Rectal smooth muscle tissue (tissue), 1 donor: Measurements from ENCODE around the gene PRODH2.

ENCODE experiments used
- H3K27ac ChIP-seq: one replicate; pipeline ENCODE4 v1.7.0; 2013; ENCODE audit warnings: low read depth, low read length, inconsistent platforms
- H3K27me3 ChIP-seq: one replicate; pipeline ENCODE4 v1.7.0; 2013; ENCODE audit warnings: low read length; ENCODE audit not compliant: control insufficient read depth, insufficient read depth
- H3K36me3 ChIP-seq: one replicate; pipeline ENCODE4 v1.7.0; 2013; ENCODE audit warnings: low read length; ENCODE audit not compliant: control insufficient read depth, insufficient read depth
- H3K4me1 ChIP-seq: one replicate; pipeline ENCODE4 v1.7.0; 2013; ENCODE audit warnings: low read length; ENCODE audit not compliant: control insufficient read depth, insufficient read depth
- H3K4me3 ChIP-seq: one replicate; pipeline ENCODE4 v1.7.0; 2013; ENCODE audit warnings: low read length
- H3K9ac ChIP-seq: one replicate; pipeline ENCODE4 v1.7.0; 2013; ENCODE audit warnings: low read length

The PRODH2 gene

GRCh38 chr19:35789195-35789977 lies 23.3 kb downstream of the PRODH2 start:
- Histone ChIP-seq H3K36me3 (no peaks in the 10 kb centered on the region), H3K9ac (no peak overlapping the region), H3K27me3 (no peaks in the 10 kb centered on the region), H3K27ac (no peak overlapping the region), H3K4me3 (no peak overlapping the region), H3K4me1 (no peaks in the 10 kb centered on the region)

GRCh38 chr19:35788205-35788960 lies 24.3 kb downstream of the PRODH2 start:
- Histone ChIP-seq H3K36me3 (no peaks in the 10 kb centered on the region), H3K4me1 (no peaks in the 10 kb centered on the region), H3K27ac (no peak overlapping the region), H3K27me3 (no peaks in the 10 kb centered on the region), H3K4me3 (no peak overlapping the region), H3K9ac (no peak overlapping the region)

- H3K27me3 ChIP-seq, result no peaks in the 10 kb centered on the region
- H3K4me1 ChIP-seq, result no peaks in the 10 kb centered on the region
- H3K4me3 ChIP-seq, result no peak overlapping the region
- peaks cover 3% of the 10 kb centered on the region for H3K36me3 ChIP-seq
- no peak overlapping the region for H3K27ac ChIP-seq
- H3K9ac ChIP-seq, result no peak overlapping the region
Measured at GRCh38 chr19:35787227-35787799, 25.3 kb downstream of the PRODH2 start.

- H3K36me3 ChIP-seq, result peaks cover 6% of the 10 kb centered on the region
Measured at GRCh38 chr19:35786299-35787160, 26.1 kb downstream of the PRODH2 start.

GRCh38 chr19:35785339-35785627 lies 27.4 kb downstream of the PRODH2 start:
- Histone ChIP-seq H3K27me3 (no peaks in the 10 kb centered on the region), H3K4me1 (no peaks in the 10 kb centered on the region), H3K27ac (no peak overlapping the region), H3K9ac (no peak overlapping the region), H3K4me3 (no peak overlapping the region), H3K36me3 (peaks cover 11% of the 10 kb centered on the region)

More at GRCh38 chr19:35786299-35787160, 26.1 kb downstream of the PRODH2 start:
- Histone ChIP-seq H3K27me3 (no peaks in the 10 kb centered on the region), H3K27ac (no peak overlapping the region), H3K9ac (no peak overlapping the region), H3K4me3 (no peak overlapping the region), H3K4me1 (no peaks in the 10 kb centered on the region)

GRCh38 chr19:35784503-35785338 lies 27.9 kb downstream of the PRODH2 start:
- Histone ChIP-seq H3K36me3 (peaks cover 11% of the 10 kb centered on the region), H3K27ac (no peak overlapping the region), H3K27me3 (no peaks in the 10 kb centered on the region), H3K4me3 (no peak overlapping the region), H3K9ac (no peak overlapping the region), H3K4me1 (no peaks in the 10 kb centered on the region)

- Histone ChIP-seq H3K36me3 (peaks cover 13% of the 10 kb centered on the region), H3K4me3 (no peak overlapping the region), H3K9ac (no peak overlapping the region), H3K27me3 (no peaks in the 10 kb centered on the region), H3K27ac (no peak overlapping the region), H3K4me1 (no peaks in the 10 kb centered on the region)
Measured at GRCh38 chr19:35783469-35784434, 28.9 kb downstream of the PRODH2 start.

- no peaks in the 10 kb centered on the region for H3K4me1 ChIP-seq
- no peaks in the 10 kb centered on the region for H3K27me3 ChIP-seq
- H3K36me3 ChIP-seq, result peaks cover 14% of the 10 kb centered on the region
- no peak overlapping the region for H3K9ac ChIP-seq
- no peak overlapping the region for H3K27ac ChIP-seq
- H3K4me3 ChIP-seq, result no peak overlapping the region
Measured at GRCh38 chr19:35782589-35782988, 30.1 kb downstream of the PRODH2 start.

GRCh38 chr19:35781650-35782049 lies 31.0 kb downstream of the PRODH2 start:
- Histone ChIP-seq H3K27ac (no peak overlapping the region), H3K4me1 (no peaks in the 10 kb centered on the region), H3K36me3 (peaks cover 14% of the 10 kb centered on the region)

GRCh38 chr19:35780717-35781116 lies 31.9 kb downstream of the PRODH2 start:
- Histone ChIP-seq H3K4me1 (no peaks in the 10 kb centered on the region), H3K27me3 (no peaks in the 10 kb centered on the region), H3K9ac (no peak overlapping the region), H3K36me3 (peaks cover 14% of the 10 kb centered on the region), H3K27ac (no peak overlapping the region), H3K4me3 (no peak overlapping the region)

More at GRCh38 chr19:35781650-35782049, 31.0 kb downstream of the PRODH2 start:
- Histone ChIP-seq H3K4me3 (no peak overlapping the region), H3K9ac (no peak overlapping the region), H3K27me3 (no peaks in the 10 kb centered on the region)

GRCh38 chr19:35780058-35780457 lies 32.6 kb downstream of the PRODH2 start:
- Histone ChIP-seq H3K9ac (no peak overlapping the region), H3K27ac (no peak overlapping the region), H3K4me1 (no peaks in the 10 kb centered on the region), H3K4me3 (no peak overlapping the region), H3K36me3 (peaks cover 14% of the 10 kb centered on the region), H3K27me3 (no peaks in the 10 kb centered on the region)
